RPMI7951 (cell line): ENCODE data around the gene SLC11A2. TPM values are rescaled to one million over a fixed set of nuclear protein-coding genes. Genes with fewer than 3 reads are reported as not detected.

Experiments used
- DNase-seq: peaks from one replicate; pipeline ENCODE4 v3.0.0-alpha.2; 2012; ENCODE audit warnings: low read depth
- total RNA-seq: library from RNA; depleted of rRNA; stranded (reverse); fragments of >200 nt; shearing (Covaris generic); gene quantifications from 2 replicates; pipeline ENCODE4 v1.2.3, GENCODE V29; 2014; rRNA removed

The SLC11A2 gene
- 19.2 and 28.8 TPM in 2 replicates for total RNA-seq

- DNase-seq, result peak; percentile 88
Measured at GRCh38 chr12:51025836-51026638, at the start of gene SLC11A2. SLC11A2 (minus strand) TSS chr12:51026384; CDS start chr12:51010728, 15,656 bp downstream.

- no peak for DNase-seq
Measured at GRCh38 chr12:51075390-51075789, 49.2 kb upstream of the SLC11A2 start.

GRCh38 chr12:51071663-51072062, 45.5 kb upstream of the SLC11A2 start:
- DNase-seq, result no peak

- no peak for DNase-seq
Measured at GRCh38 chr12:51070004-51070403, 43.8 kb upstream of the SLC11A2 start.

- DNase-seq, result no peak
Measured at GRCh38 chr12:51067771-51068170, 41.6 kb upstream of the SLC11A2 start.

GRCh38 chr12:51067229-51067628, 41.0 kb upstream of the SLC11A2 start:
- DNase-seq, result no peak

- no peak for DNase-seq
Measured at GRCh38 chr12:51065530-51065929, 39.3 kb upstream of the SLC11A2 start.

GRCh38 chr12:51062631-51063397, 36.6 kb upstream of the SLC11A2 start:
- DNase-seq, result no peak

- DNase-seq, result no peak
Measured at GRCh38 chr12:51059086-51059485, 32.9 kb upstream of the SLC11A2 start.

GRCh38 chr12:51056242-51056641, 30.1 kb upstream of the SLC11A2 start:
- peak; percentile 44 for DNase-seq

- DNase-seq, result no peak
Measured at GRCh38 chr12:51055060-51055459, 28.9 kb upstream of the SLC11A2 start.

- no peak for DNase-seq
Measured at GRCh38 chr12:51051787-51052186, 25.6 kb upstream of the SLC11A2 start.

- no peak for DNase-seq
Measured at GRCh38 chr12:51049525-51049924, 23.3 kb upstream of the SLC11A2 start.

- no peak for DNase-seq
Measured at GRCh38 chr12:51048661-51049251, 22.6 kb upstream of the SLC11A2 start.

GRCh38 chr12:51047655-51048540, 21.7 kb upstream of the SLC11A2 start, which contains the start of gene LETMD1:
LETMD1 (plus strand) TSS chr12:51048327; CDS start chr12:51048357, 30 bp downstream.
- DNase-seq, result peak; percentile 97

- DNase-seq, result no peak
Measured at GRCh38 chr12:51036279-51036678, 10.1 kb upstream of the SLC11A2 start.

GRCh38 chr12:51033457-51034089, 7.4 kb upstream of the SLC11A2 start:
- DNase-seq, result no peak

- no peak for DNase-seq
Measured at GRCh38 chr12:51033048-51033447, 6.9 kb upstream of the SLC11A2 start.

- DNase-seq, result peak; percentile 28
Measured at GRCh38 chr12:51028813-51029150, 2.6 kb upstream of the SLC11A2 start.

- DNase-seq, result peak; percentile 66
Measured at GRCh38 chr12:51028126-51028812, 2.1 kb upstream of the SLC11A2 start.
